ENCODE data around the gene PPP2R1A.
"Not testable (repeated sequence)": the region's sequence is repeated elsewhere in the genome, so short reads cannot be mapped to it uniquely, and the experiment has no call there.

PPP2R1A gene

GRCh38 chr19:52187407-52187806, 2.4 kb upstream of the PPP2R1A start:
- H3K27me3 ChIP-seq (ENCODE audit: control insufficient read depth, insufficient read depth, low read length): no peaks in the 10 kb centered on the region
- H3K27ac ChIP-seq (ENCODE audit: low read depth, low read length): no peak overlapping the region
- peaks cover 17% of the 10 kb centered on the region for H3K4me1 ChIP-seq (ENCODE audit: control insufficient read depth, insufficient read depth, low read length)
- no peaks in the 10 kb centered on the region for H3K9me3 ChIP-seq (ENCODE audit: control insufficient read depth, insufficient read depth, low read length)
- H3K4me3 ChIP-seq (ENCODE audit: low read depth, low read length): no peak overlapping the region
- no peak overlapping the region for H3K9ac ChIP-seq (ENCODE audit: low read depth, low read length)
- peaks cover 3% of the 10 kb centered on the region; the same call in 1 of the 2 replicates for H3K36me3 ChIP-seq (ENCODE audit: control insufficient read depth, insufficient read depth, low read length)

- Histone ChIP-seq H3K4me1 (ENCODE audit: control insufficient read depth, insufficient read depth, low read length) (peaks cover 17% of the 10 kb centered on the region), H3K27ac (ENCODE audit: low read depth, low read length) (peak overlapping the region; percentile 90), H3K9ac (ENCODE audit: low read depth, low read length) (peak overlapping the region; percentile 32), H3K4me3 (ENCODE audit: low read depth, low read length) (peak overlapping the region; percentile 57), H3K9me3 (ENCODE audit: control insufficient read depth, insufficient read depth, low read length) (no peaks in the 10 kb centered on the region), H3K27me3 (ENCODE audit: control insufficient read depth, insufficient read depth, low read length) (no peaks in the 10 kb centered on the region), H3K36me3 (ENCODE audit: control insufficient read depth, insufficient read depth, low read length) (peaks cover 13% of the 10 kb centered on the region)
Measured at GRCh38 chr19:52188822-52189734, 774 bp upstream of the PPP2R1A start.

- peaks cover 17% of the 10 kb centered on the region for H3K4me1 ChIP-seq (ENCODE audit: control insufficient read depth, insufficient read depth, low read length)
- H3K9me3 ChIP-seq (ENCODE audit: control insufficient read depth, insufficient read depth, low read length): no peaks in the 10 kb centered on the region
- H3K27me3 ChIP-seq (ENCODE audit: control insufficient read depth, insufficient read depth, low read length): no peaks in the 10 kb centered on the region
- H3K4me3 ChIP-seq (ENCODE audit: low read depth, low read length): peak overlapping the region; percentile 87
- H3K36me3 ChIP-seq (ENCODE audit: control insufficient read depth, insufficient read depth, low read length): peaks cover 26% of the 10 kb centered on the region
- peak overlapping the region; percentile 92 for H3K9ac ChIP-seq (ENCODE audit: low read depth, low read length)
- H3K27ac ChIP-seq (ENCODE audit: low read depth, low read length): peak overlapping the region; percentile 93
Measured at GRCh38 chr19:52190487-52191293, 838 bp downstream of the PPP2R1A start.

- Histone ChIP-seq H3K27me3 (ENCODE audit: control insufficient read depth, insufficient read depth, low read length) (no peaks in the 10 kb centered on the region), H3K4me3 (ENCODE audit: low read depth, low read length) (peak overlapping the region; percentile 87), H3K36me3 (ENCODE audit: control insufficient read depth, insufficient read depth, low read length) (peaks cover 33% of the 10 kb centered on the region), H3K4me1 (ENCODE audit: control insufficient read depth, insufficient read depth, low read length) (peaks cover 17% of the 10 kb centered on the region), H3K27ac (ENCODE audit: low read depth, low read length) (no peak overlapping the region), H3K9me3 (ENCODE audit: control insufficient read depth, insufficient read depth, low read length) (no peaks in the 10 kb centered on the region), H3K9ac (ENCODE audit: low read depth, low read length) (peak overlapping the region; percentile 92)
Measured at GRCh38 chr19:52191389-52191788, 1.5 kb downstream of the PPP2R1A start.

- Histone ChIP-seq H3K4me3 (ENCODE audit: low read depth, low read length) (peak overlapping the region; percentile 87), H3K4me1 (ENCODE audit: control insufficient read depth, insufficient read depth, low read length) (peaks cover 17% of the 10 kb centered on the region), H3K9ac (ENCODE audit: low read depth, low read length) (no peak overlapping the region), H3K36me3 (ENCODE audit: control insufficient read depth, insufficient read depth, low read length) (peaks cover 39% of the 10 kb centered on the region), H3K27ac (ENCODE audit: low read depth, low read length) (no peak overlapping the region), H3K27me3 (ENCODE audit: control insufficient read depth, insufficient read depth, low read length) (no peaks in the 10 kb centered on the region), H3K9me3 (ENCODE audit: control insufficient read depth, insufficient read depth, low read length) (no peaks in the 10 kb centered on the region)
Measured at GRCh38 chr19:52191951-52192350, 2.1 kb downstream of the PPP2R1A start.

- Histone ChIP-seq H3K4me1 (ENCODE audit: control insufficient read depth, insufficient read depth, low read length) (peaks cover 6% of the 10 kb centered on the region), H3K27me3 (ENCODE audit: control insufficient read depth, insufficient read depth, low read length) (no peaks in the 10 kb centered on the region), H3K9me3 (ENCODE audit: control insufficient read depth, insufficient read depth, low read length) (no peaks in the 10 kb centered on the region), H3K9ac (ENCODE audit: low read depth, low read length) (no peak overlapping the region), H3K36me3 (ENCODE audit: control insufficient read depth, insufficient read depth, low read length) (peaks cover 78% of the 10 kb centered on the region), H3K4me3 (ENCODE audit: low read depth, low read length) (no peak overlapping the region), H3K27ac (ENCODE audit: low read depth, low read length) (no peak overlapping the region)
Measured at GRCh38 chr19:52196256-52196967, 6.6 kb downstream of the PPP2R1A start.

GRCh38 chr19:52197964-52198363, 8.1 kb downstream of the PPP2R1A start:
- Histone ChIP-seq H3K4me3 (ENCODE audit: low read depth, low read length) (no peak overlapping the region), H3K27ac (ENCODE audit: low read depth, low read length) (no peak overlapping the region), H3K9ac (ENCODE audit: low read depth, low read length) (no peak overlapping the region), H3K9me3 (ENCODE audit: control insufficient read depth, insufficient read depth, low read length) (no peaks in the 10 kb centered on the region), H3K36me3 (ENCODE audit: control insufficient read depth, insufficient read depth, low read length) (peaks cover 85% of the 10 kb centered on the region), H3K4me1 (ENCODE audit: control insufficient read depth, insufficient read depth, low read length) (no peaks in the 10 kb centered on the region), H3K27me3 (ENCODE audit: control insufficient read depth, insufficient read depth, low read length) (no peaks in the 10 kb centered on the region)

- H3K36me3 ChIP-seq (ENCODE audit: control insufficient read depth, insufficient read depth, low read length): peaks cover 88% of the 10 kb centered on the region
- H3K27me3 ChIP-seq (ENCODE audit: control insufficient read depth, insufficient read depth, low read length): no peaks in the 10 kb centered on the region
- no peaks in the 10 kb centered on the region for H3K4me1 ChIP-seq (ENCODE audit: control insufficient read depth, insufficient read depth, low read length)
- H3K4me3 ChIP-seq (ENCODE audit: low read depth, low read length): no peak overlapping the region
- no peak overlapping the region for H3K27ac ChIP-seq (ENCODE audit: low read depth, low read length)
- no peaks in the 10 kb centered on the region for H3K9me3 ChIP-seq (ENCODE audit: control insufficient read depth, insufficient read depth, low read length)
- H3K9ac ChIP-seq (ENCODE audit: low read depth, low read length): no peak overlapping the region
Measured at GRCh38 chr19:52198678-52199077, 8.8 kb downstream of the PPP2R1A start.

- Histone ChIP-seq H3K9me3 (ENCODE audit: control insufficient read depth, insufficient read depth, low read length) (no peaks in the 10 kb centered on the region), H3K27me3 (ENCODE audit: control insufficient read depth, insufficient read depth, low read length) (no peaks in the 10 kb centered on the region), H3K4me3 (ENCODE audit: low read depth, low read length) (no peak overlapping the region), H3K36me3 (ENCODE audit: control insufficient read depth, insufficient read depth, low read length) (peaks cover 94% of the 10 kb centered on the region), H3K27ac (ENCODE audit: low read depth, low read length) (no peak overlapping the region), H3K9ac (ENCODE audit: low read depth, low read length) (no peak overlapping the region), H3K4me1 (ENCODE audit: control insufficient read depth, insufficient read depth, low read length) (no peaks in the 10 kb centered on the region)
Measured at GRCh38 chr19:52200044-52200443, 10.2 kb downstream of the PPP2R1A start.

GRCh38 chr19:52200755-52201391, 11.0 kb downstream of the PPP2R1A start:
- H3K36me3 ChIP-seq (ENCODE audit: control insufficient read depth, insufficient read depth, low read length): peaks cover 94% of the 10 kb centered on the region
- not testable (repeated sequence) for H3K9ac ChIP-seq (ENCODE audit: low read depth, low read length); H3K9me3 ChIP-seq (ENCODE audit: control insufficient read depth, insufficient read depth, low read length); H3K4me3 ChIP-seq (ENCODE audit: low read depth, low read length); H3K27me3 ChIP-seq (ENCODE audit: control insufficient read depth, insufficient read depth, low read length); H3K27ac ChIP-seq (ENCODE audit: low read depth, low read length); H3K4me1 ChIP-seq (ENCODE audit: control insufficient read depth, insufficient read depth, low read length)
